ENCODE measurements around the gene AFG1L.

Gene AFG1L

DNA sequence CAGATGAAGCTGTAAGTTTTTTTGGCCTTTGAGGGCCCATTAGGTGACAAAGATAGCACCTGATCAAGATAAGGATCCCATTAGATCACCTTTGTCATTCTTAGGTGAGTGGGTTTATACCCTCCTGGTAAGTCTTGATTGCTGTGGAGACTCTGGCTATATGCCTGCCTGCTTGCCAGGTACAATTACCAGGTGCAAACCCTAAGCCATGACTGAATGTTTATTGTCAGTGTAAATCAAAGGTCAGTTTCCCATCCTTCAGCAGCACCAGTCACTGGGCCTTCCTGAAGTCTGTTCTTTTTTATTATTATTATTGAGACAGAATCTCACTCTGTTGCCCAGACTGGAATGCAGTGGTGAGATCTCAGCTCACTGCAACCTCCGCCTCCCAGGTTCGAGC lies 159.5 kb downstream of the AFG1L start:
- no peak overlapping the region for H3K27ac ChIP-seq
- no peak for TF ChIP-seq ZFX (IDR thresholded peaks at IDR 0.05)
- TF ChIP-seq, protein P1, sequence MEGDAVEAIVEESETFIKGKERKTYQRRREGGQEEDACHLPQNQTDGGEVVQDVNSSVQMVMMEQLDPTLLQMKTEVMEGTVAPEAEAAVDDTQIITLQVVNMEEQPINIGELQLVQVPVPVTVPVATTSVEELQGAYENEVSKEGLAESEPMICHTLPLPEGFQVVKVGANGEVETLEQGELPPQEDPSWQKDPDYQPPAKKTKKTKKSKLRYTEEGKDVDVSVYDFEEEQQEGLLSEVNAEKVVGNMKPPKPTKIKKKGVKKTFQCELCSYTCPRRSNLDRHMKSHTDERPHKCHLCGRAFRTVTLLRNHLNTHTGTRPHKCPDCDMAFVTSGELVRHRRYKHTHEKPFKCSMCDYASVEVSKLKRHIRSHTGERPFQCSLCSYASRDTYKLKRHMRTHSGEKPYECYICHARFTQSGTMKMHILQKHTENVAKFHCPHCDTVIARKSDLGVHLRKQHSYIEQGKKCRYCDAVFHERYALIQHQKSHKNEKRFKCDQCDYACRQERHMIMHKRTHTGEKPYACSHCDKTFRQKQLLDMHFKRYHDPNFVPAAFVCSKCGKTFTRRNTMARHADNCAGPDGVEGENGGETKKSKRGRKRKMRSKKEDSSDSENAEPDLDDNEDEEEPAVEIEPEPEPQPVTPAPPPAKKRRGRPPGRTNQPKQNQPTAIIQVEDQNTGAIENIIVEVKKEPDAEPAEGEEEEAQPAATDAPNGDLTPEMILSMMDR (conservative IDR thresholded peaks at IDR 0.05), result no peak

DNA sequence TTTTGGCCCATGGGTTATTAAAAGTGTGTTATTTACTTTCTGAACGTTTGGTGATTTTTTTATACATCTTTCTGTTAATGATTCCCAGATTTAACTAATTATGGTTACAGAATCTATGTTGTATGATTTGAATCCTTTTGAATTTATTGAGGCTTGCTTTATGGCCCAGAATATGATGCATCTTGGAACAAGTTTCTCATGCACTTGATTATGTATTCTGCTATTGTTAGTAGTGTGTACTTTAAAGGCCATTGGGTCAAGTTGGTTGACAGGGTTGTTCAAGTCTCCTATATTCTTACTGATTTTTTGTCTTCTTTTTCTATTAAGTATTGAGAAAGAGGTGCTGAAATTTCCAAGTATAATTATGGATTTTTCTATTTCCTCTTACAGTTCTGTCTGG lies 160.8 kb downstream of the AFG1L start:
- no peak for TF ChIP-seq ZFX (IDR thresholded peaks at IDR 0.05)
- TF ChIP-seq, protein P1 (conservative IDR thresholded peaks at IDR 0.05), result no peak

DNA sequence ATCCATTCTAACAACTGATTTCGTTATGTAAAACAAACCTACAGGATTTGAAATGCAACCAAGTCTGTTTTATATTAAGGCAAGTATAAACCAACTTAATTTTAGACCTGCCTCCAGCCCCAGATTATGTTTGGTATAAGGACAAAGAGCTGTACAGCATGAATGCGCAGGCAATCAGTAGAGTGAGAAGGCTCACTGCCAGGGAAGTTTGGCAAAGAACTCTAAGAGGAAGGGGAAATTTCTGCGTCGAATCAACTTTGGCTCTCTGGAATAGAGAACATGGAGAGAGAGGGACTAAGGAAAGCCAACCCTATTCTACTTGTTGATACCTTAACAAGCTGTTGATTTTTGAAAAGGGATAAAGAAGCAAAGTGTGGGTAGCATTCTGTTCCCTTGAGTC lies 168.9 kb downstream of the AFG1L start:
- TF ChIP-seq ZFX (IDR thresholded peaks at IDR 0.05), result no peak
- TF ChIP-seq, protein P1 (conservative IDR thresholded peaks at IDR 0.05), result no peak
- H3K27ac ChIP-seq, result no peak overlapping the region

More for the DNA sequence above, 160.8 kb downstream of the AFG1L start:
- no peak overlapping the region for H3K27ac ChIP-seq

DNA sequence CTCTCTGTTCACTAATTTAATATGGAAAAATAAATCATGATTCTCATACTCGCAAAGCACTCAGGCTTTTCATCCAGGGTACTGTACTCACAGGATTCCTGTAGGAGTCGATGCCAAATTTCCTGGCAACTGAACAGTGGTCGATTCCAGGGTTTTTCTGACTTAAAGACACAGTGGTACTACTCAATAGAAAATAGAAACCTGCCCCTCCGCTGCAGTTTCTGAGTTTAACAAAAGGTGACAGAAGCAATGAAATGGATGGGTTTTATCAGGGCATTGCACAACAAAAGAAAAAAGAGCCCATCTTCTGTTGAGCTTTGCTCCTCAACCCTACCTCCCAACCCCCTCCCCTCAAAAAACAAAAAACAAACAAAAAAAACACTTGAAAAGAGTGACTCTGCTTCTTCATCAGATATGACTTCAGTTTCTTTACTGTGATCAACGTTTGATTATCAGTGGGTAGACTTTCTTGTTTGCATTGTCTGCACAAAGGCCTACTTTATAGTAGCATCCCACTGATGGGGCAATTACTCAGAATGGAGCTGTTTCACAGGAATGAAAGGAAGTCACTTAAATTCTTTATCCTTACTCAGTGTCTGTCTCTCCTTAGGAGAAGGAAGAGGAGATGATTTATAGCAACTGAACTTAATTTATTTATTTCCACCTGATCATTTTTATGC lies 169.7 kb downstream of the AFG1L start:
- TF ChIP-seq, protein P1 (conservative IDR thresholded peaks at IDR 0.05), result no peak
- no peak for TF ChIP-seq ZFX (IDR thresholded peaks at IDR 0.05)

GRCh38 chr6:108465098-108465495 lies 170.2 kb downstream of the AFG1L start:
- TF ChIP-seq, protein P1 (conservative IDR thresholded peaks at IDR 0.05), result no peak
- TF ChIP-seq ZFX (IDR thresholded peaks at IDR 0.05), result no peak
- no peak overlapping the region for H3K27ac ChIP-seq

More for the DNA sequence above, 169.7 kb downstream of the AFG1L start:
- H3K27ac ChIP-seq, result no peak overlapping the region

DNA sequence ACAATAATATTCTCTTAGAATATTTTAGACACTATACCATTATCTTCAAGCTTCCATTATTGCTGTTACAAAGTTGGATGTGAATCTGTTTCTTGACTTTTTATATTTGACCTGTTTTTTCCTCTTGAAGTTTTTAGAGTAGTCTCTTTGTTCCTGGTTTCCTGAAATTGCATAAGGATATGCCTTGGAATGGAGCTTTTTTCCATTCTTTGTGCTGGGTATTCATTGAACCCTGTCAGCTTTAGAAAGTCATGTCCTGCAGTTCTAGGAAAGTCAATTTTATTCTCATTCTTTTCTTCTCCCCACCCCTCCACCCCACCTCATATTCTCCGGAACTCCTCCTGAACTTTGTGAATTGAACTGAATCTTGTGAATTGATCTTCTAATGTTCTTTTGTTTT lies 173.5 kb downstream of the AFG1L start:
- TF ChIP-seq ZFX (IDR thresholded peaks at IDR 0.05), result no peak
- TF ChIP-seq, protein P1 (conservative IDR thresholded peaks at IDR 0.05), result no peak
- H3K27ac ChIP-seq, result no peak overlapping the region

DNA sequence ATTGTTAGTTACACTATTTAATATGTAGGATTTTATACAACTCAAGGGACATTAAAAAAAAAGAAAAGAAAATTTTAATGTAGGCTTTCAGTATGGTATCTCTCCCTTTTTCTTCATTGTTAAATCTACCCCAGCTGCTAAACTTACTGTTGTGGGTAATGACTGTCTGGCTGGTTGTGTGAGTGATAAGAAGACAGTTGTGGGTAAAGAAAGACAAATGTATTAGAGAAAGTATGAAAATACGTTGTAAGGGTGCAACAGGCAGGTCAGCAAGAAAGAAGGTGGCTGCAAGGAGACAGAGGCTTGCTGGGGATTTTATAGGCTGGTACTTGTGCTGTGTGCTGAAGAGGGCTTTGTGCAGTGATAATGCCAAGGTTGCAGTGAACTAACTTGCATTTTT lies 174.5 kb downstream of the AFG1L start:
- TF ChIP-seq ZFX (IDR thresholded peaks at IDR 0.05), result no peak
- TF ChIP-seq, protein P1 (conservative IDR thresholded peaks at IDR 0.05), result no peak
- H3K27ac ChIP-seq, result no peak overlapping the region

Measured in C4-2B (cell line).